Measurements from ENCODE around the gene COL4A2. TPM values are rescaled to one million over a fixed set of nuclear protein-coding genes. Genes with fewer than 3 reads are reported as not detected.

COL4A2 gene
- total RNA-seq, 4 donors from 2014 or later, result 655 to 1,231 (median 912) TPM

DNA sequence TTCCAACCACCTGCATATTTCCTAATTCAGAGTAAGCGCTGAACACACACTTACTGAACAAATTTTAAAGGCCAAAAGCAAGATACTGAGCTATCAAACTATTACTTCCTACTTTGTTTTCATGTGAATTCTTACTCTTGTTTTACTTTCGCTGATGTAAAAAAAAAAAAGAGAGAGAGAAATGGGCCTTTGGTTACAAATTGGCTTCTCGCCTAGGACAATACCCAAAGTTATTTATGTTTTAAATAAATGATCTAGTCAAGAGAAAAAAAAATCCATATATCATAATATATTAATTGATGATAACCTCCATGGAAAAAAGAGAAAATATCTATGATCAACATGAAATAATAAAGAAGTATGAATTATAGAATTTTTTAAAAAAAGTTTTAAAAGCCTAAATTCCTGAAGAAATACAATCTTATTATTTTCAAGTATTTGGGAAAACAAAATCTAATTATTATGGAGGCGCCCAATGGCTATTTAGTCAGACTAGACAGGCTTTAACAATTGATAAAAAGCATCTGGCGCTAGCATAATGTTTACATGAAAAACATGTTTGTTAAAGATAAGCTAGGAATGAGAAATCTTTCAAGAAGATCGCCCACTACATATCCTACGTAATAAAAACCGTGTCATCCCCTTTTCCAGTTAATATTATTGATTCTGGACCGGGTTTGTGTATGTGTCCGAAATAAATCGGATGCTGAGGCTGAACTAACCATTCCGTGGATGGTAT, 9.1 kb upstream of the COL4A2 start:
- TF ChIP-seq, protein P1, sequence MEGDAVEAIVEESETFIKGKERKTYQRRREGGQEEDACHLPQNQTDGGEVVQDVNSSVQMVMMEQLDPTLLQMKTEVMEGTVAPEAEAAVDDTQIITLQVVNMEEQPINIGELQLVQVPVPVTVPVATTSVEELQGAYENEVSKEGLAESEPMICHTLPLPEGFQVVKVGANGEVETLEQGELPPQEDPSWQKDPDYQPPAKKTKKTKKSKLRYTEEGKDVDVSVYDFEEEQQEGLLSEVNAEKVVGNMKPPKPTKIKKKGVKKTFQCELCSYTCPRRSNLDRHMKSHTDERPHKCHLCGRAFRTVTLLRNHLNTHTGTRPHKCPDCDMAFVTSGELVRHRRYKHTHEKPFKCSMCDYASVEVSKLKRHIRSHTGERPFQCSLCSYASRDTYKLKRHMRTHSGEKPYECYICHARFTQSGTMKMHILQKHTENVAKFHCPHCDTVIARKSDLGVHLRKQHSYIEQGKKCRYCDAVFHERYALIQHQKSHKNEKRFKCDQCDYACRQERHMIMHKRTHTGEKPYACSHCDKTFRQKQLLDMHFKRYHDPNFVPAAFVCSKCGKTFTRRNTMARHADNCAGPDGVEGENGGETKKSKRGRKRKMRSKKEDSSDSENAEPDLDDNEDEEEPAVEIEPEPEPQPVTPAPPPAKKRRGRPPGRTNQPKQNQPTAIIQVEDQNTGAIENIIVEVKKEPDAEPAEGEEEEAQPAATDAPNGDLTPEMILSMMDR (IDR thresholded peaks at IDR 0.05; ENCODE audit: low read depth), result no peak

DNA sequence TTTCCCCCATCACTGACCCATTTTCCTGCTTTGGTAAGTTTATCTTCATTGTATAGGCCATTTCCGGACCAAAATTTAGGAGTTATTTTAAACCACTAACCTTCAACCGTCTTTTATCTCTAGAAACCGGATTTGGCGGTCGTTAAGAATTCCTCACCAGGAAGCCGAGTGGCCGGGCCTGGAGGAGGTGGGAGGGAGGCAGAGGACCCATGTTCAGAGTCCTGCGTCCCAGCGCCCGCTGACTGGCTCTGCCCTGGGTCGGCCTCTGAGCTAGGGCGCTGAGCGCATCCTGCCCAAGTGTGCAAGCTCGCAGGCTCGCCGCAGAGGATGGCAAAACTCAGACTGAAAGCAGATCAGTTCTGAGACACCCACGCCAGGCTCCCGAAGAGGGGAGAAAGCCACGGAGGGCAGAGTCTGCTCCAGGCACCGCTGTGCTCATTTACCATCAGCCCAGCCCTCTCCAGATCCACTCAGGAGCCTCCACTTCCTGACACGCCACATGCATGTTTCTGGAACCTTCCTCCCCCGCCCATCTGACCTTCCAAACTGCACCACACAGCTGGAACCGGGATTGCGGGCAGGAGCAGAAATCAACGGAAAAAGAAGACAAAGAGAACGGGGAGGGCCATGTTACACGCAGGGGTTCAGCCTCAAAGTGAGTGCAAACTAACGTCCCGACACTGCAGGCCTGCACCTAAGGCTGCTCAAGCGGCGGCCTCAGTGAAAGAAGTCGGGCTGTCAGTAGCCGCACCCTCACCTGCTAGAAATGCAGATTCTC, 8.4 kb upstream of the COL4A2 start:
- TF ChIP-seq, protein P1 (IDR thresholded peaks at IDR 0.05; ENCODE audit: low read depth), result no peak

GRCh38 chr13:110299283-110299840, 7.7 kb upstream of the COL4A2 start:
- TF ChIP-seq, protein P1 (IDR thresholded peaks at IDR 0.05; ENCODE audit: low read depth), result no peak

DNA sequence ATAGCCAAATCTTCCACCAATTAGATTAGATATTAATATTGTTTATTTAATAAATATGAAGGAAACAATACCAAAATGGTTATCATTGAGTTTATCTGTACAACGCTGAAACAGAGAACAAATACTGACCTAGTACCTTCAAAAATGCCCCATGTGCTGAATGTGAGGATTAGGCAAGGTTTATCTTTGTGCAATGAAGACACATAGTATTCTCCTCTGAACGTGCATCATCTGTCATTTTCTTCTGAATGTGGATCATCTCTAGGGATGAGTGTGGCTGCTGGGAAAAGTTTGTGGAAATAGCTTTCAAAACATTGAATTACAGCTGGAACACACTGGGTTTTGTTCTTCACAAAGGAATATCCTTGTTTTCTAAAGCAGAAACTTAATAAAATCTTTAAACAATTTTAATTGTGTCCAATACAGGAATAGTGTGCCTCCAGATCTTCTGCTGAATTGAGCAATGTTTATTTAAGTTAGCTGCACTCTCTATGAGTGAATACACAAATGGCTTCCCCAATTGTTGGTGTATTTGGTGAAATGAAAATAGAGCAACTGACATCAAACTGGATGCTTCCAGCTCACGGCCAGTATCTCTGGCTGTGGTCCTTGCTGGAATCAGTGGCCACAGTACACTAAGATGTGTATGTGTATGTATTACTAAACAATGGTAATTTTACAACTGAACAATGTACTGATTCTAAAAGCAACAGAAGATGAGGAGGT, 6.8 kb upstream of the COL4A2 start:
- TF ChIP-seq, protein P1 (IDR thresholded peaks at IDR 0.05; ENCODE audit: low read depth), result no peak

DNA sequence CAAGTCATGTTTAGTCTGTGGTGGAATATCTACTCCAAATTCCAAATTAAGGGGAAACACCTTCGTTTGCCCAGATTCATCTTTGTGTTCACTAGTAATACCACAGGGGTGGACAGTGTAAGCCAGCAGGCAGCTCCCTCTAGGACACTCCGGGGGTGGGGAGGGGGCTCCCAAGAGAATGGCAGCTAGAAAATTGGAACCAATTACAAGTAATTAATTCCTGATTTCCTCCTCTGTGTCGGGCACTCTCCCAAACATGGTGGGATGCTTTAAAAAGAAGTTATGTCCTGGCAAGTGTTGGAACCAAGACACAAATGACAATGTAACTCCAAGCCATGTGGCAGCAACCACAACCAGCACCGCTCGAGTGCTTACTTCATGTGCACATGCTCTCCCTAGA, 6.0 kb upstream of the COL4A2 start:
- TF ChIP-seq, protein P1 (IDR thresholded peaks at IDR 0.05; ENCODE audit: low read depth), result no peak

DNA sequence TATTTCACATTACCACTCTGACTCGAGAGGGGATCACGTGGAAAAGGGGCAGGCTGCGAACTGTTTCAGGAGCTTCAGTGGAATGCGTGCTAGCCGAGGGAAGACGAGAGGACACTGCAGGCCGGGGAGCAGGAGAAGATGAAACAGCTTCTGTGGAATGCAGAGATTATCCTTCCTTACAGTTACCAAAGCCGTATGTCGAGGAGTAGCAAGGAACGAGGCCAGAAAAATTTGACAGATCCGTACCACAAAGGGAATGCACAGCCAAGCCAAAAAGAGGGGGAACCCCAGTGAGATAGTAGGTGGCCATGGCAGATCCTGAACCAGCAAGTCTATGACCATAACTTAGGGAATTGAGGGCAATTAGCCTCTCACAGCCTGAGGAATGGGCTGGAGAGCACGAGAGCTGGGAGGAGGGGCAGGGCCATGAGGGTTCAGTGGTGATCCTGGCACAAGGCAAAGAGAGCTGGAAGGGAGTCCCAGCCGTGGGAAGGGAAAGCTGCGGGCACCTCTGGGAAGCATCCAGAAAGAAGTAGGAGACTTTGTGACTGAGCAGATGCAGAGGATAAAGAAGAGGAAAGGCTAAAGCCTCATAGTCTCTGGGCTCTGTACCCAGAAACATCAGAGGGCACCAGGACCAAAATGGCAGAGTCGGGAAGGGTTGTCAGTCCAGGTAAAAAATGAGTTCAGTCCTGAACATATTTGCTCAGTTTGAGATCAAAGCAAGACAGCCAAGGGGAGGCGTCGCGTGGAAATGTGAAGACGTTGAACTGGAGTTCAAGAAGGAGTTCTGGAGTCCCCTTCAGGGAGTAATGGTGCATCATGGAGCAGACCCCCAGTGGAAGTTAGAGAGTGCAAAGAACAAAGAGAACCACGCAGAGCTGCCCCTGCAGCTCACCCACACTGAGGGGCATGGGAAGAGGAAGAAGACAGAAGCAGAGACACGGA, 5.2 kb upstream of the COL4A2 start:
- TF ChIP-seq, protein P1 (IDR thresholded peaks at IDR 0.05; ENCODE audit: low read depth), result no peak
